Brain pericyte (primary cell): ENCODE results near the gene RPS15.

Experiments used
- DNase-seq: peaks from one replicate; pipeline ENCODE4 v3.0.0-alpha.2; 2012; ENCODE audit warnings: low read depth, low spot score

The RPS15 gene

DNA sequence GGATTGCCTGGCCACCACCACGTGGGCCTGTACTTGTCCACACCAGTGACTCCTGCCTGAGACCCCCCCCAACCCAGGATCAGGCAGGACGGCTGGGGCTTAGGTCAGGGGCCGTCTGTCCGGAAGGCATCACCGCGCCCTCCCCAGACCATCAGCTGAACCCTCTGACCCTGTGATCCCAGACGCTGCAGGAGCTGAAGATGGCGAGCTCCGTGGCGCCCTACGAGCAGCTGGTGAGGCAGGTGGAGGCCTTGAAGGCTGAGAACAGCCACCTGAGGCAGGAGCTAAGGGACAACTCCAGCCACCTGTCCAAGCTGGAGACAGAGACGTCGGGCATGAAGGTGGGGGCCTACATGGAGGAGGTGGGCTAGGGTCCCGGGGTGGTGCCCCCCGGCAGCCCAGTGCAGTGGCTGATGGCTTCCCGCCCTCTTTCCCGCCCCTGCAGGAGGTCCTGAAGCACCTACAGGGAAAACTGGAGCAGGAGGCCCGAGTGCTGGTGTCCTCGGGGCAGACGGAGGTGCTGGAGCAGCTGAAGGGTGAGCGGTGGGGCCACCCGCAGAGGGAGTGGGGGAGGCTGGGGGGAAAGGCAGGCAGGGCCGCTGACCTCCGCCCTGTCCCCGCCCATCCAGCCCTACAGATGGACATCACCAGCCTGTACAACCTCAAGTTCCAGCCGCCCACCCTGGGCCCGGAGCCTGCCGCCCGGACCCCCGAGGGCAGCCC is 14.8 kb downstream of the RPS15 start:
- DNase-seq: no peak

- DNase-seq: no peak
Observed at GRCh38 chr19:1453525-1454364, 15.5 kb downstream of the RPS15 start.

- no peak for DNase-seq
Observed at GRCh38 chr19:1455002-1455335, 16.8 kb downstream of the RPS15 start.

DNA sequence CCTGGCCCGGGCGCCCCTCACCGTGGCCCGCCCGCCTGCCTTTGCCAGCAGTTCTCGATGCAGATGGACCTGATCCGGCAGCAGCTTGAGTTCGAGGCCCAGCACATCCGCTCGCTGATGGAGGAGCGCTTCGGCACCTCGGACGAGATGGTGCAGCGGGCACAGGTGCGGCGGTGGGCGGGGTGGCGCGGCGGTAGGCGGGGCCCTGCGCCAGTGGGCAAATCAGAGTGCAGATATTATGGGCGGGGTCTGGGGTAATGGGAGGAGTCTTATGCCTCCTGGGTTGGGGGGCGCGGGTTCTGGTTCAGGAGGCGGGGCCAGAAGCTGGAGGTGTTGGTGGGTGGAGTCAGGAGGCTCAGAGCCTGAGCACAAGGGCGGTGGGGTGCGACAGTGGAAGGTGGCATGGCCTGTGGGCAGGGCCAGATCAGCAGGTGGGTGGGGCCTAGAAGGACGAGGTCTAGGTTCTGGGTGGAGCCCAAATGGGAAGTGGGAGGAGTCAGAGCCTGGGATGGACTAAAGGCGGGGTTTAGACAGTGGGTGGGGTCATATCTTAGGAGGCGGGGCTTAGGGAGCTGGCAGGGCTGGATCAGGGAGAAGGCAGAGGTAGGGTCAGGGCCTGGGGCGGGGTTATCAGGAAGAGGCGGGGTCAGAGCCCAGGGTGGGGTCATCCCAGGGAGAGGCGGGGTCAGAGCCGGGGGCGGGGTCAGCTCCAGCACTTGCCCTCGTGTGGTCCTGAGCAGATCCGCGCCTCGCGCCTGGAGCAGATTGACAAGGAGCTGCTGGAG is 17.3 kb downstream of the RPS15 start:
- no peak for DNase-seq

DNA sequence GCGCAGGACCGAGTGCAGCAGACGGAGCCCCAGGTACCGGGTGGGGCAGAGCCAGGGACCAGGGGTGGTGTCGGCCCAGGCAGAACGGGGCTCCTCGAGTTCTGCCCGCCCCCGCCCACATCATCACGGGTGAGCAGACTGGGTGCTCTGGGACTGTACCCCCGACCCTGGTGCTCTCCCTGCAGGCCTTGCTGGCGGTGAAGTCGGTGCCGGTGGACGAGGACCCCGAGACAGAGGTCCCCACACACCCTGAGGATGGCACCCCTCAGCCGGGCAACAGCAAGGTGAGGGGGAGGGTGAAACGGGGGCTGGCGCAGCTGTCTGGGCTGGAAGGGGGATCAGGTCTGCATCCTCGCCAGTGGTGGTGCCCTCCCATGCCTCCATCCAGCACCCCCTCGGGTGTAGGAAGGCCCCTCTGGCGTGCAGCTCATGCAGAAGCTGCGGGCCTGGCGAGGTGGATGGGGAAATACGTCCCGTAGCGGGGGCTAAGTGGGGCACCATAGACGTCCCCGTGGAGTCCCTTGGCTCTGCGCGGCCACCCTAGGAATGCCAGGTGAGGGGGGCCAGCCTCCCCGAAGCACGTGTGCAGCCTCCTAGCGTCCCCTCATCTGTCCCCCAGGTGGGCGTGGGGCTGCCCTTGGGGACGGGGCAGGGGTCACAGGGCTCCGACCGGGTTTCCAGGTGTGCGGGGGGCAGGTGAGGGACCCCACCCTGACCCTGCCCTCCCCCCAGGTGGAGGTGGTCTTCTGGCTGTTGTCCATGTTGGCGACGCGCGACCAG is 18.1 kb downstream of the RPS15 start:
- no peak for DNase-seq

DNA sequence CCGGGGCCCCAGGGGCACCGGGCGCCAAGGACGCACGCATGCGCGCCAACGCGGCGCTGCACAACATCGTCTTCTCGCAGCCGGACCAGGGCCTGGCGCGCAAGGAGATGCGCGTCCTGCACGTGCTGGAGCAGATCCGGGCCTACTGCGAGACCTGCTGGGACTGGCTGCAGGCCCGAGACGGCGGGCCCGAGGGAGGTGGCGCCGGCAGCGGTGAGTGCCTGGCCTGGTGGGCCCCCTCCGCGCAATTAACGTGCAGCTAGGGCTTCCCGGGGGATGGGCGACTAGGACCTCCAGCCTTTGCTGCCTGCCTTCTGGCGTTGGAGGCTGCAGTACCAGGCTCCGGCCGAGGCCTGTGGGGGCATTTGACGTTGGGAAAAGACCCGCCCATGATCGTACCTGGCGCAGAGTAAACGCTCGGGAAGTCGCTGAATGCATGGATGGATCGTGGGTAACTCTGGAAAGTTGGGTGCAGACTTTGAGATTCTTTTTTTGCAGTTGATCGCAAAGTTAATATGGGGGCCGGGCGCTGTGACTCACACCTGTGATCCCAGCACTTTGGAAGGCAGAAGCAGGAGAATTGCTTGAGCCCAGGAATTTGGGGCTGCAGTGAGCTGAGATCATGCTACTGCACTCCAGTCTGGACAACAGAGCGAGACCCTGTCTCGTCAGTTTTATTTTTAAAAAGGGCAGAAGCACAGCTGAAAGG is 19.0 kb downstream of the RPS15 start:
- DNase-seq: no peak

- DNase-seq: no peak
Observed at GRCh38 chr19:1457892-1458291, 19.7 kb downstream of the RPS15 start.

DNA sequence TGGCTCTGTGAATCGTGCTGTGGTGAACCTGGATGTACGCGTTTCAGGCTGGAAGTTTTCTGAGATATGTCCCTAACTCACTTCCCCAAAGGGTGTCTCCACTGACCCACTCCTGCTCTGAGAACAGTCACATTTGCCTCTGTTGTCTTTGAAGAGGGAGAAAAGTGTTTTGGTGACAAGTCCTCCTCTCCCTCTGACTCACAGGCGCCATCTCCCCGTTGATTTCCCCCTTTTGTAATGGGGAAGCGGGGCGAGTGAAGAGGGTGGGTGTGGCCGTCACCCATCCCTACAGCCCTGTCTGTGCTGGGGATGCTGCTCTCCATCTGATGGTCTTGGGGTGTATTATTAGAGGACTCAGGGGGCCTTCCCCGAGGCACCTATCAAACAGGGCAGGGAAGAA is 21.3 kb downstream of the RPS15 start:
- DNase-seq: no peak

GRCh38 chr19:1460033-1460995 is 22.1 kb downstream of the RPS15 start:
- DNase-seq: no peak

GRCh38 chr19:1461862-1462261 is 23.7 kb downstream of the RPS15 start:
- DNase-seq: no peak

DNA sequence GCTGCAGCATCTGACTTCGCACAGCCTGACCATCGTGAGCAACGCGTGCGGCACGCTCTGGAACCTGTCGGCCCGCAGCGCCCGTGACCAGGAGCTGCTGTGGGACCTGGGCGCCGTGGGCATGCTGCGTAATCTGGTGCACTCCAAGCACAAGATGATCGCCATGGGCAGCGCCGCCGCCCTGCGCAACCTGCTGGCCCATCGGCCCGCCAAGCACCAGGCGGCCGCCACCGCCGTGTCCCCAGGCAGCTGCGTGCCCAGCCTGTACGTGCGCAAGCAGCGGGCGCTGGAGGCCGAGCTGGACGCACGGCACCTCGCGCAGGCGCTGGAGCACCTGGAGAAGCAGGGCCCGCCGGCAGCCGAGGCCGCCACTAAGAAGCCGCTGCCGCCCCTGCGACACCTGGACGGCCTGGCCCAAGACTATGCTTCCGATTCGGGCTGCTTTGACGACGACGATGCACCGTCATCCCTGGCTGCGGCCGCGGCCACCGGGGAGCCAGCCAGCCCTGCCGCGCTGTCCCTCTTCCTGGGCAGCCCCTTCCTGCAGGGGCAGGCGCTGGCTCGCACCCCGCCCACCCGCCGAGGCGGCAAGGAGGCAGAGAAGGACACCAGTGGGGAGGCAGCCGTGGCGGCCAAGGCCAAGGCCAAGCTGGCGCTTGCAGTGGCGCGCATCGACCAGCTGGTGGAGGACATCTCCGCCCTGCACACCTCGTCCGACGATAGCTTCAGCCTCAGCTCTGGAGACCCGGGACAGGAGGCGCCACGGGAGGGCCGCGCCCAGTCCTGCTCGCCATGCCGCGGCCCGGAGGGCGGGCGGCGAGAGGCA is 27.2 kb downstream of the RPS15 start:
- no peak for DNase-seq

DNA sequence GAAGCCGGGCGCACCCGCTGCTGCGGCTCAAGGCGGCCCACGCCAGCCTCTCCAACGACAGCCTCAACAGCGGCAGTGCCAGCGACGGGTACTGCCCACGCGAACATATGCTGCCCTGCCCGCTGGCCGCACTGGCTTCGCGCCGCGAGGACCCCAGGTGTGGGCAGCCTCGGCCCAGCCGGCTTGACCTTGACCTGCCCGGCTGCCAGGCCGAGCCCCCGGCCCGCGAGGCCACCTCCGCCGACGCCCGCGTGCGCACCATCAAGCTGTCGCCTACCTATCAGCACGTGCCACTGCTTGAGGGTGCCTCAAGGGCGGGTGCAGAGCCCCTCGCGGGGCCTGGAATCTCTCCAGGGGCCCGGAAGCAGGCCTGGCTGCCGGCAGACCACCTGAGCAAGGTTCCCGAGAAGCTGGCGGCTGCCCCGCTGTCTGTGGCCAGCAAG is 27.8 kb downstream of the RPS15 start:
- DNase-seq: no peak

DNA sequence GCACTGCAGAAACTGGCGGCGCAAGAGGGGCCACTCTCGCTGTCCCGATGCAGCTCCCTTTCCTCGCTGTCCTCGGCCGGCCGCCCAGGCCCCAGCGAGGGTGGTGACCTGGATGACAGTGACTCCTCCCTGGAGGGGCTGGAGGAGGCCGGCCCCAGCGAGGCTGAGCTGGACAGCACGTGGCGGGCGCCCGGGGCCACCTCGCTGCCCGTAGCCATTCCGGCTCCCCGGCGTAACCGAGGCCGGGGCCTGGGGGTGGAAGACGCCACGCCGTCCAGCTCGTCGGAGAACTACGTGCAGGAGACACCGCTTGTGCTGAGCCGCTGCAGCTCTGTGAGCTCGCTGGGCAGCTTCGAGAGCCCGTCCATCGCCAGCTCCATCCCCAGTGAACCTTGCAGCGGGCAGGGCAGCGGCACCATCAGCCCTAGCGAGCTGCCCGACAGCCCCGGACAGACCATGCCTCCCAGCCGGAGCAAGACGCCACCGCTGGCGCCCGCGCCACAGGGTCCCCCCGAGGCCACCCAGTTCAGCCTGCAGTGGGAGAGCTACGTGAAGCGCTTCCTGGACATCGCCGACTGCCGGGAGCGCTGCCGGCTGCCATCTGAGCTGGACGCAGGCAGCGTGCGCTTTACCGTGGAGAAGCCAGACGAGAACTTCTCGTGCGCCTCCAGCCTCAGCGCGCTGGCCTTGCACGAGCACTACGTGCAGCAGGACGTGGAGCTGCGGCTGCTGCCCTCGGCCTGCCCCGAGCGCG is 28.4 kb downstream of the RPS15 start:
- DNase-seq: no peak

DNA sequence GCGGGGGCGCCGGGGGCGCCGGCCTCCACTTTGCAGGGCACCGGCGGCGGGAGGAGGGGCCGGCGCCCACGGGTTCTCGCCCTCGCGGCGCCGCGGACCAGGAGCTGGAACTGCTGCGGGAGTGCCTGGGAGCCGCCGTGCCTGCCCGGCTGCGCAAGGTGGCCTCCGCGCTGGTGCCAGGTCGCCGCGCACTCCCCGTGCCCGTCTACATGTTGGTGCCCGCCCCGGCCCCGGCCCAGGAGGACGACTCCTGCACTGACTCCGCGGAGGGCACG is 29.0 kb downstream of the RPS15 start:
- DNase-seq: no peak

- DNase-seq: no peak
Observed at GRCh38 chr19:1467490-1468273, 29.5 kb downstream of the RPS15 start.

- DNase-seq: no peak
Observed at GRCh38 chr19:1468274-1468820, 30.2 kb downstream of the RPS15 start.

- DNase-seq: no peak
Observed at GRCh38 chr19:1468821-1469254, 30.6 kb downstream of the RPS15 start.
